Activated T-helper 1 cell treated with Interleukin-2 at 50 U/mL for 16 hours (primary cell): ENCODE data around the gene FBXO39.
"Not testable (repeated sequence)": the region's sequence is repeated elsewhere in the genome, so short reads cannot be mapped to it uniquely, and the experiment has no call there.

Experiments used
- DNase-seq: peaks from one replicate; pipeline ENCODE4 v3.0.0-alpha.2; 2020; ENCODE audit warnings: low read depth

Gene FBXO39

GRCh38 chr17:6775871-6776405 lies at the start of gene FBXO39:
TSS of gene FBXO39 (plus strand) at chr17:6776215. CDS start at chr17:6779869, 3,654 bp downstream.
- DNase-seq = no peak

GRCh38 chr17:6729531-6729930 lies 46.5 kb upstream of the FBXO39 start:
- no peak for DNase-seq

- DNase-seq = not testable (repeated sequence)
Observed at GRCh38 chr17:6746665-6747064, 29.4 kb upstream of the FBXO39 start.

GRCh38 chr17:6748617-6749016 lies 27.4 kb upstream of the FBXO39 start:
- DNase-seq = no peak

- DNase-seq = no peak
Observed at GRCh38 chr17:6749519-6749918, 26.5 kb upstream of the FBXO39 start.

GRCh38 chr17:6752068-6752909 lies 23.7 kb upstream of the FBXO39 start:
- no peak for DNase-seq

GRCh38 chr17:6753006-6753445 lies 23.0 kb upstream of the FBXO39 start:
- DNase-seq = peak; percentile 15

GRCh38 chr17:6753546-6753945 lies 22.5 kb upstream of the FBXO39 start:
- no peak for DNase-seq

- no peak for DNase-seq
Observed at GRCh38 chr17:6755281-6755680, 20.7 kb upstream of the FBXO39 start.

GRCh38 chr17:6755731-6756184 lies 20.3 kb upstream of the FBXO39 start, which contains the start of gene XAF1:
TSS of gene XAF1 (plus strand) at chr17:6756046. CDS start at chr17:6756079, 33 bp downstream.
- DNase-seq = peak; percentile 31

GRCh38 chr17:6756425-6757031 lies 19.5 kb upstream of the FBXO39 start:
- no peak for DNase-seq

- no peak for DNase-seq
Observed at GRCh38 chr17:6757747-6758146, 18.3 kb upstream of the FBXO39 start.

GRCh38 chr17:6761779-6762178 lies 14.2 kb upstream of the FBXO39 start:
- DNase-seq = no peak

GRCh38 chr17:6768447-6768846 lies 7.6 kb upstream of the FBXO39 start:
- DNase-seq = no peak

GRCh38 chr17:6772016-6772415 lies 4.0 kb upstream of the FBXO39 start:
- no peak for DNase-seq

GRCh38 chr17:6774906-6775305 lies 1.1 kb upstream of the FBXO39 start:
- not testable (repeated sequence) for DNase-seq

GRCh38 chr17:6779411-6779810 lies 3.4 kb downstream of the FBXO39 start:
- DNase-seq = no peak

- DNase-seq = no peak
Observed at GRCh38 chr17:6780001-6780400, 4.0 kb downstream of the FBXO39 start.

GRCh38 chr17:6780886-6781285 lies 4.9 kb downstream of the FBXO39 start:
- no peak for DNase-seq

GRCh38 chr17:6782244-6782643 lies 6.2 kb downstream of the FBXO39 start:
- no peak for DNase-seq

GRCh38 chr17:6786618-6787017 lies 10.6 kb downstream of the FBXO39 start:
- DNase-seq = no peak

GRCh38 chr17:6787081-6787693 lies 11.2 kb downstream of the FBXO39 start:
- no peak for DNase-seq

GRCh38 chr17:6789146-6789545 lies 13.1 kb downstream of the FBXO39 start:
- no peak for DNase-seq
